Chondrocyte (in vitro differentiated cells): ENCODE data around the gene COL21A1. TPM values are rescaled to one million over a fixed set of nuclear protein-coding genes. Genes with fewer than 3 reads are reported as not detected.
A peak's percentile ranks its signal among the peaks of the same experiment; 100 is the strongest.

Experiments
- DNase-seq: peaks from one replicate; pipeline ENCODE4 v3.0.0; 2021; ENCODE audit warnings: mixed read lengths, low spot score
- H3K27ac Mint-ChIP-seq: one replicate; pipeline ENCODE4 v1.8.0; 2021; ENCODE audit warnings: mild to moderate bottlenecking, moderate library complexity, mixed read lengths; ENCODE audit not compliant: unreplicated experiment
- H3K27me3 Mint-ChIP-seq: 2 replicates; pipeline ENCODE4 v1.8.0; 2021; ENCODE audit warnings: low read depth, mixed read lengths
- H3K36me3 Mint-ChIP-seq: 2 replicates; pipeline ENCODE4 v1.8.0; 2021; ENCODE audit warnings: low read depth, mixed read lengths
- H3K4me1 Mint-ChIP-seq: 2 replicates; pipeline ENCODE4 v1.8.0; 2021; ENCODE audit warnings: low read depth, mild to moderate bottlenecking, mixed read lengths
- H3K4me3 Mint-ChIP-seq: one replicate; pipeline ENCODE4 v1.8.0; 2021; ENCODE audit warnings: mild to moderate bottlenecking, moderate library complexity, mixed read lengths; ENCODE audit not compliant: unreplicated experiment
- H3K9me3 Mint-ChIP-seq: 2 replicates; pipeline ENCODE4 v1.8.0; 2021; ENCODE audit warnings: low read depth, mixed read lengths
- CTCF ChIP-seq: fragments of 200-600 bp; sonication (generic); IDR thresholded peaks from 2 replicates; pipeline ENCODE4 v1.5.0; 2021; ENCODE audit warnings: antibody characterized with exemption, mild to moderate bottlenecking, moderate library complexity
- total RNA-seq: library from RNA; stranded (reverse); gene quantifications from 3 replicates; pipeline ENCODE4 v1.2.1, GENCODE V29; 2021

COL21A1 gene
- total RNA-seq, 1 donor from 2014 or later, result 68.9 TPM

GRCh38 chr6:56026455-56027180 is 220.8 kb downstream of the COL21A1 start:
- H3K27ac Mint-ChIP-seq, result peak overlapping the region; percentile 2
- peaks cover 1% of the 10 kb centered on the region for H3K36me3 Mint-ChIP-seq
- DNase-seq, result no peak
- H3K9me3 Mint-ChIP-seq, result peaks cover 4% of the 10 kb centered on the region
- no peaks in the 10 kb centered on the region for H3K27me3 Mint-ChIP-seq
- peaks cover 43% of the 10 kb centered on the region for H3K4me1 Mint-ChIP-seq
- no peak overlapping the region for H3K4me3 Mint-ChIP-seq
- TF ChIP-seq CTCF, result no peak

GRCh38 chr6:56025795-56026194 is 221.6 kb downstream of the COL21A1 start:
- Mint-ChIP-seq H3K27me3 (no peaks in the 10 kb centered on the region), H3K27ac (peak overlapping the region; percentile 11), H3K36me3 (peaks cover under 1% of the 10 kb centered on the region), H3K9me3 (peaks cover 1% of the 10 kb centered on the region), H3K4me1 (peaks cover 43% of the 10 kb centered on the region), H3K4me3 (no peak overlapping the region)
- DNase-seq, result no peak
- no peak for TF ChIP-seq CTCF

DNA sequence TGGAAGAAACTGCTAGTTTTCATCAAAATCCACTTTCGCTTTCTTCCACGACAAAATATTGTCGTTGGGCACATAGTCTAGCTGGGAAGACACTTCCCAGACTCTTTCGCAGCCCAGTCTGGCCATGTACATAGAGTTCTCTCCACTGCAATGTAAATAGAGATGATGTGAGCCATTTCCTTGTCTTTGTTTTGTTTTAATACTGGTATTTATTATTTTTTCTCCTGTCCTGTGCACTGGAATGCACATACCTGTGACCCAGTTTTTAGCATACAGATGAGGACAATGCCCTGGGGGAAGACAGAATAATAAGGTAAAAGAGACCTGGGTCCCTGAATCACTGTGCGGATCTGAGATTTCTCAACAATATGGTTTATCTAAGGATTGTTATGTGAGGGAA is 222.4 kb downstream of the COL21A1 start:
- Mint-ChIP-seq H3K27ac (peak overlapping the region; percentile 64), H3K4me3 (peak overlapping the region; percentile 11), H3K36me3 (peaks cover 1% of the 10 kb centered on the region), H3K9me3 (peaks cover 3% of the 10 kb centered on the region), H3K27me3 (no peaks in the 10 kb centered on the region), H3K4me1 (peaks cover 43% of the 10 kb centered on the region)
- no peak for TF ChIP-seq CTCF
- no peak for DNase-seq

- Mint-ChIP-seq H3K27ac (peak overlapping the region; percentile 51), H3K9me3 (peaks cover 7% of the 10 kb centered on the region), H3K4me1 (peaks cover 43% of the 10 kb centered on the region), H3K27me3 (peaks cover 2% of the 10 kb centered on the region), H3K36me3 (peaks cover 3% of the 10 kb centered on the region), H3K4me3 (no peak overlapping the region)
- no peak for TF ChIP-seq CTCF
- DNase-seq, result no peak
Observed at GRCh38 chr6:56023829-56024228, 223.6 kb downstream of the COL21A1 start.

DNA sequence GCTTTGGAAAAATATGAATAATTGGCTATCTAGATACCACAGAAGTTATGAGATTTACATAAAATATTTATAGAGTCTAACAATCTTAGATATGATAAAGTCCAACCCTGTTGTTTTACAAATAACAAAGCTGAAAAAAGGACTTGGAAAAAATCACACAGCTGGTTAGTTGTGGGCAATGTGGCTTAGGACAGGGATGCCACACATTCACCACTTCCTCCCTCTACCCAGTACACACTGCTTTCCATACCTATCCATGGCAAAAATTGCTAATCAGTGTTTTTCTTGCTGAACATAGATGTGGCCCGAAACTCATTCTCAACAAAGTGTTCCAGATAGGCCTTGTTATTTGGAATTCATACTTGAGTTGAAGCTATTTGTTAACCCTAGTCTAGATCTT is 224.7 kb downstream of the COL21A1 start:
- Mint-ChIP-seq H3K4me1 (peaks cover 38% of the 10 kb centered on the region), H3K27me3 (peaks cover 3% of the 10 kb centered on the region), H3K9me3 (peaks cover 8% of the 10 kb centered on the region), H3K27ac (no peak overlapping the region), H3K36me3 (peaks cover 3% of the 10 kb centered on the region), H3K4me3 (no peak overlapping the region)
- no peak for TF ChIP-seq CTCF
- no peak for DNase-seq
